ENCODE measurements around the gene LRBA. TPM values are rescaled to one million over a fixed set of nuclear protein-coding genes. Genes with fewer than 3 reads are reported as not detected.

The LRBA gene
- total and polyA plus RNA-seq, 9 of the 15 experiments (the other 6 are each of a cell fraction or from before 2014, with no cell fraction given) = 24.2 to 88.7 (median 59.7) TPM

- no peak for TF ChIP-seq BCLAF1 (IDR thresholded peaks at IDR 0.05; ENCODE audit: borderline replicate concordance in 1 of 2, control insufficient read depth in 1 of 2, low read depth in 2 of 2, low read length in 1 of 2)
- no peak for TF ChIP-seq CBX1 (IDR thresholded peaks at IDR 0.05; ENCODE audit: low read depth)
- TF ChIP-seq GTF2B (IDR thresholded peaks at IDR 0.05; ENCODE audit: extremely low read depth, insufficient read length) = no peak
These were observed 646.4 kb downstream of the LRBA start (continued) for GRCh38 chr4:150368667-150369066.

- H3K9me1 ChIP-seq (ENCODE audit: control insufficient read depth, insufficient read depth, low read length) = no peaks in the 10 kb centered on the region
- H3K4me1 ChIP-seq (replicated peaks in 1 of 2; ENCODE audit: control insufficient read depth in 2 of 2, insufficient read depth in 2 of 2, low read length in 2 of 2) = peaks cover 0 to 14% of the 10 kb centered on the region in 2 experiments; a peak in 1 of 5 replicates
- 80% methylated on average over 4 of the region's 4 CpGs for WGBS (ENCODE audit: insufficient coverage, low coverage, missing lambda C conversion rate)
- no TSS peak for BruUV-seq (replicated peaks)
- H3K27me3 ChIP-seq (ENCODE audit: control insufficient read depth in 2 of 2, insufficient read depth in 2 of 2, low read length in 2 of 2) = no peaks in the 10 kb centered on the region
- no peak overlapping the region for H2AFZ ChIP-seq (ENCODE audit: low read depth, low read length)
- no peak overlapping the region for H3K4me3 ChIP-seq
- in situ Hi-C loops (cut with MboI) = no loop called here
- FAIRE-seq (peak; percentile 29), DNase-seq (ENCODE audit: extremely low read depth in 1 of 4, low spot score in 3 of 4) (no peak), ATAC-seq (no peak)
- H3K79me2 ChIP-seq (ENCODE audit: control insufficient read depth, insufficient read depth, low read length) = no peaks in the 10 kb centered on the region
- no peaks in the 10 kb centered on the region for H3K36me3 ChIP-seq (ENCODE audit: control insufficient read depth, insufficient read depth, low read length)
- intact Hi-C loops (cut with micrococcal nuclease) = no loop called here
- CTCF ChIA-PET (ENCODE audit: low intra/inter-chr PET ratio) = no interaction called here
- no peak overlapping the region for H3K4me2 ChIP-seq (ENCODE audit: insufficient read depth, low read length)
- TF ChIP-seq MNT (conservative IDR thresholded peaks at IDR 0.05) = no peak
- TF ChIP-seq GABPA (tag; conservative IDR thresholded peaks at IDR 0.05; ENCODE audit: low read depth) = no peak
- TF ChIP-seq MECOM (CRISPR knock-in tag; IDR thresholded peaks at IDR 0.05) = no peak
- TF ChIP-seq HDGF (IDR thresholded peaks at IDR 0.05) = no peak
- no peak for TF ChIP-seq ELF1 (tag; IDR thresholded peaks at IDR 0.05)
- no peak for TF ChIP-seq POU5F1 (IDR thresholded peaks at IDR 0.05; ENCODE audit: borderline replicate concordance, low read depth, low read length, partially characterized antibody)
- no peak for TF ChIP-seq SMAD4 (CRISPR knock-in tag; conservative IDR thresholded peaks at IDR 0.05)
- POLR2A ChIA-PET = interaction anchor here (1.1 kb wide), 1 partner anchor 210 kb away, joined by 3 read pairs; no protein-coding TSS in a partner anchor
- H3K9me3 ChIP-seq (replicated peaks; ENCODE audit: control insufficient read depth, insufficient read depth, low read depth, low read length) = no peaks in the 10 kb centered on the region
- no peak overlapping the region for H3K9ac ChIP-seq (ENCODE audit: insufficient read depth in 1 of 2, low read depth in 2 of 2, low read length in 2 of 2)
- H3K27ac ChIP-seq (ENCODE audit: extremely low read depth, low read depth, low read length) = no peak overlapping the region
- H4K20me1 ChIP-seq (replicated peaks; ENCODE audit: control insufficient read depth, insufficient read depth, low read length) = no peaks in the 10 kb centered on the region
These were observed 647.8 kb downstream of the LRBA start for GRCh38 chr4:150367326-150367725.

Measured in K562 (cell line).